Measurements from ENCODE around the gene SYMPK.
A peak's percentile ranks its signal among the peaks of the same experiment; 100 is the strongest.

The SYMPK gene

DNA sequence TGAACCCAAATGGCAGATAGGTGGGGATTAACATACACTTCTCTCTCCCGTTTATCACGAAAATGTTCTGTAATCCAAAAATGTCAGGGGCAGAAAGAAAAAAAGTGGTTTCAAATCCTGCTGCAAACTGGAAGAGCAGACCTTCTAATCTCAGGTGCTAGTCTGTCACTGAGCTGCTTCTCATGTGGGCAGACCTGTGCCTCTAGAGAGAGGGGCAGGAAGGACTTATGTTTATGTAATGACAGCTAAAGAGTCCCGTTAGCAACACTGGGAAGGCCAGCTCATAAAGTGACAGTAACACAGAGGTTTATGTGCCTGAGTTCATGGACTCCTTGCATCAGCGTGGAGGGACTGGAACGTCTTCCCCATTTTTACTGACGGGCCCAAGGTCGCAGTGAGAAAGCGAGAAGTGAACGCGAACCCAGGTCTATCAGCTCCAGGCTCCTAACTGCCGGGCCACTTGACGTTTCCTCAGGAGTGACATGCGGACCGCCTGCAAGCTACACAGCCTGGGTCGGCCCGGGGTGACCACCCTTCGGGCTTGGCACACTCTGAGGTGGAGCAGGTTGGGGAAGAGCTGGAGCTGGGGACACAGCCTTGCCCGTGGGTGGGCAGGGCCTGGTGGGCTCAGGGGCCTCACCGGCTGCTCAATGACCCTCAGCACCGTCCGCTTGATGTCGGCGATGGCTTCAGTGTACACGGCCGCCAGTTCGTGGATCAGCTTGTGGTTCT is 38.2 kb downstream of the SYMPK start:
- no peak for DNase-seq

DNA sequence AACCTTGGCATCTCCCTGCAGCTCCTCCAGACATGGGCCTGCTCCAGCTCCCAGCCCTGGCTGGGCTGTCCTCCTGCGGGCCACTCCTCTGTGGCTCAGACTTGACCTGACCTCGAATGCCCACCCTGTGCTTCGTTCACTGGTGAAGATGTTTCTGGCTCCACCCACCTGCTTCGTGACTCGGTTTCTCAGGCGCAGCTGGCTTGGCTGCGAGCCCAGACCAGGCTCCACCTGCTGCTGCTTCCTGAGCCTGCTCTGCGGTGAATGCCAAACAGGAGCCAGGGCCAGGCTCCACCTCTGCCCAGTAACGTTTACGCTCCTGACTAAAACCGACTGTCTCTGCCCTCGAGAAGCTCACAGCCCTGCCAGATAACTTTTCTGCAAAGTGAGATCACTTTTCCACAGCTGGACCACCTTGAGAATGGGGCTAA is 38.9 kb downstream of the SYMPK start:
- no peak for DNase-seq

DNA sequence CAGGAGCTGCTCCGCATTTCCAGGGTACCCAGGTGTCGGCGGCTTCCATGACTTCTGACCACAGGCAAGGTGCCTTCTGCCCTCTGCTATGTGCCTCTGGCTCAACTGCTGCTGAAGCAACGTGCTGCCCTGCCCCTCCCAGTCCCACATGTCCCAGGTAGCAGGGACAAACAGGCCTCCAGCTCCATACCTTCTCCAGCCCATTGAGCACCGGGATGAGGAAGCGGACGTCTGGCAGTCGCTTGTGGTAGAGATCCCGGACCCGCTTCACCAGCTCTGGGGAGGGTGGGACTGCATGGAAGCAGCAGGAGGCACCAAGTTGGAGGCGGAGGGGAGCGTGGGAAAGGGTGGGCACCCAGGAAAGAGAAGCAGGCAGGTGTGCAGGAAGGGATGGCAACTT is 39.8 kb downstream of the SYMPK start:
- DNase-seq, result no peak

DNA sequence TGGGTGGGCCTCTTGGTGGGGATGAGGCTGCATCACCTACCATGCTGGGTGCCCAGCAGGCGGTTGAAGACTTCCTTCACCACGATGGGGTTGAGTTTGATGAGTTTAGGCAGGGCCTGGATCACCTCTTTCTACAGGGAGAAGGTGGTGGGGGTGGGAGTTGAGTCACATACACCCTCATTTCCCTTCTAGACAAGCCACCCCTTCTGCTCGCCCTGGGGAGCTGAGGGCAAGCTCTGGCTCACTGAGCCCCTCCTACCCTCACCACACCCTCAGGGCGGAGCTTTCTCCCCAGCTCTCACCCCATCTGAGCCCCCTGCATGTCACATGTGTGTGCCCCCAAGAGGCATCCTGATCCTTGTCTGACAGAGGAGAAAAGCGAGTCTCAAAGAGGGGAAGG is 40.2 kb downstream of the SYMPK start:
- no peak for DNase-seq

DNA sequence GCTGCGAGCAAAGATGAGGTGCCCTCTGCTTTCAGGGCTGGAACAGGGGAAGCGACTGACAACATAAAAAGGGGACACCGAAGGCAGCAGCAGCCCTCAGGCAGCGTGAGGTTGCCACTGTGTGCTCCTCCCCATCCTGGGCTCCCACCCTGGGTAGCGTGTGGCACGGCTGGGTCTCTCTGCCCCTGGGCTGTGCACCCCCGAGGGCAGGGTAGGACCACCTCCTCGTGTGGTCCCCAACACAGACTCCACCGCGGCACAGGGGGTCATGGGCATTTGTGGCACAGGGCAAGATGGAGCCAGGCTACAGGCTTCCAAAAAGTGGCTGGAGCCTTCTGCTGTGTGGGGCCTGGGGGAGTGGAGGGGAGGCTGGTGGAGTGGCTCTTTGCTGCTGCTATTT is 41.4 kb downstream of the SYMPK start:
- DNase-seq, result no peak

DNA sequence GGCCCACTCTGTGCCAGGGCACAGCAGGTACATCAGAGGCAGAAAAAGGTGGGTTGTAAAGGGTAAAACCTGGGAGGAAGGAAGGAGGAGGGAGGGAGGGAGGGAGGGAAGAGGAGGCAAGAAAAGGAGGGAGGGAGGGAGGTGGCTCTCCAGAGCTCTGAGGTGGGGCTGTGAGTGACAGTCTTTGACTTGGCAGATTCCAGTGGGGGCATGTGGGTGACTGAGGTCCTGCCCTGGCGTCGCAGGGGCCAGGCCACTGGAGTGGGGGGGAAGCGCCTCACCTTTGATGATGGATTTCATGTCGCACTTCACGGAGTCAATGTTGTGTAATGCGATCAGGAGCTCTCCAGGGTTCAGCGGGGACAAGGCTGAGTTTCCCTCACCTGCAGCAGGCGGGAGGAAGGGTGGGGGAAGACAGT is 41.8 kb downstream of the SYMPK start:
- DNase-seq, result no peak

DNA sequence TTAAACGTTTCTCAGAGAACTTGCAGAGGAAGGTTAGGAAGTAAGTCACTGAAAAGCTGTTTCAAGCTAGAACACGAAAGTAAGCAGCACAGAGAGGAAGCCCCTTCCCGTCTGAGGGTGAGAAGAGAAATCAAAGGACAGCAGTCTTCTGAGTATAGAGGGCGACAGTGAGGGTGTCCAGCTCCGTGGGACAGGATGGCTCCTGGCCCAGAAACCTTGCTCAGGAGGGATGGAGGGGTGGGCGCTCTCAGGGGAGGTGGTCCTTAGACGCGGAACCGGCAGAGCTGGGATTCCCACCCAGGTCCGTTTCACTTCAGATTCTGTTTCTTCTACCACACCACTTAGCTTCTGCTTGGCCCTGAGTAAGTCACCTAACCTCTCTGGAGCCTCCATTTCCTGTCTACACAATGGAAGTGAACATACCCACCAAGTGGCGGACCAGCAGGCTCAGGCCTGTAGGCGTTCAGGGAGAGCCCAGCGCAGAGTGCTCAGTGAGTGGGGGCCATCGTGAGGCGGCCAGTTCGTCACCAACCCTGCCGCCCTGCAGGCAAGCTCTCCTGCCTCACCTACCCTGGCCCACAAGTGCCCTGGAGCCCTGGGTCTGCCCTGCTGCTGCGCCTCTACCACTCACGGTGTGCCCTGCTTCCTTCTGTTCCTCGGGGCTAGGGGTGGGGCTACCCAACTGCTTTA is 42.4 kb downstream of the SYMPK start:
- DNase-seq, result no peak

DNA sequence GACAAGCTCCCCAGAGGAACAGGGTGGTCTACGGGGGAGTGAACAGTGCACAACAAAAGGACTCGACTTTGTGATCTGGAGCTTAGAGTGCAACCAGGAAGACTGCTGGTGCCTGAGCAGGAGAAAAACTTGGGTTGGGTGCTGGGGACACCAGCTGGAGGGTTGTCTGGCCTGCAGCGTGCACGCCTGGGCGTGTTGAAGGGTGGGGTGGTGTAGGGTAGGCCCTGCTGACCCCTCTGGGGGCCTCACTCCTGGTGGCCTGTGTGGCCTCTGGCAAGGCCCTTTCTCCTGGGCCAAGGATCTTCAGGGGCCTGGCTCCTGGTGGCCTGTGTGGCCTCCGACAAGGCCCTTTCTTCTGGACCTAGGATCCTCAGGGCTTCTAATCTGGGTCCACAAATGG is 43.2 kb downstream of the SYMPK start:
- no peak for DNase-seq

DNA sequence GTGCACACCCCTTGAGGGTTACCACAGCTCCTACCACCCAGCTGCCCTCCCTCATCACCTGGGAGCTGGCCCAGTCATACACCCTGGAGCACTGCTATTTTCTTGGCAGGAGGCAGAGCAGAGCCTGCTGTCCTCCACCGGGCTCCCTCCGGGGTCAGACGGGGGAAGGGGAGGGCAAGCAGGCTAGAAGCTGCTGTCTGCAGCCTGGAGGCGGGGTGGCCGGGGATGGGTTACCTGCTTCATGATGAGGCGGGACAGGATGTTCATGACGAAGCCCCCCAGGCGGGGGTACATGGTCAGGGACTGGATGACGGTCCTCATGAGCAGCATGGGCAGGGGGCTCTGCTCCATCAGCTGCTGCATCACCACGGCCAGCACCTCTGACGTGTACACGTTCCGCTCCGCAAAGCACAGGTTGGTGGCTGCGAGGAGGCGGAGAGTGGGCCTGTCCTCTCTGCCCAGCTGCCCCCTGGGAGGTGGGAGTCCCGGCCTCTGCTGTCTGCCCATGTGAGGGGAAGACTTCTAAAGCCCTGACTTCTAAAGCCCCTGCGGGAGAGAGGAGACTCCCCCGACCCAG is 45.1 kb downstream of the SYMPK start:
- DNase-seq, result no peak

DNA sequence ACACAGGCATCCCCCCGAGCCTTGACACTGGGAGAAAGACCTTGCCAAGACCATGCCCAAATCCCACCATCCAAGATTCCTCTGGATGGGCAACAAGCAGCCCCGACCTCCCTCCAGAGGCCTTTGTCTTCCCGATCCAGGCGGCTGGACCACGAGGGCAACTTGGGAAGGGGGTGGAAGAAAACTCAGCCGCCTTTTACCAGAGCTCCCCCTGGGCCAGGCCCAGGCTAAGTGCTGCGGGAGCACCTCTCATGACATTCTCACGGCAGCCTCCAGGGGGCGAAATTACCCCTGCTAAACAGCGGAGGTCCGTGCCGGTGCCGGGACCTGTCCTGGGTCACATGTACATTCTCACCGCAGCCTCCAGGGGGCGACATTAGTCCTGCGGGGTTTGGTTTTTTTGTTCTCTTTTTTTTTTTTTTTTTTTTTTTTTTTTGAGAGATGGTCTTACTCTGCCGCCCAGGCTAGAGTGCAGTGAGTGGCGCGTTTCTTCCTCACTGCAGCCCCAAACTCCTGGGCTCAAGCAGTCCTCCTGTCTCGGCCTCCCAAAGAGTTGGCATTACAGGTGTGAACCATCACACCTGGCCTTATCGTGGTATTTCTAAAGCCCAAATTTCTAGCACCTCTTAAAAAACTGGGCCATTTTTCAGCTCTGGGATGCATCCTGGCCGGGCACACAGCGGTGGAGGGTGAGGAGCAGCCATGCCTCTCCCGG is 45.8 kb downstream of the SYMPK start:
- peak; percentile 99 for DNase-seq

DNA sequence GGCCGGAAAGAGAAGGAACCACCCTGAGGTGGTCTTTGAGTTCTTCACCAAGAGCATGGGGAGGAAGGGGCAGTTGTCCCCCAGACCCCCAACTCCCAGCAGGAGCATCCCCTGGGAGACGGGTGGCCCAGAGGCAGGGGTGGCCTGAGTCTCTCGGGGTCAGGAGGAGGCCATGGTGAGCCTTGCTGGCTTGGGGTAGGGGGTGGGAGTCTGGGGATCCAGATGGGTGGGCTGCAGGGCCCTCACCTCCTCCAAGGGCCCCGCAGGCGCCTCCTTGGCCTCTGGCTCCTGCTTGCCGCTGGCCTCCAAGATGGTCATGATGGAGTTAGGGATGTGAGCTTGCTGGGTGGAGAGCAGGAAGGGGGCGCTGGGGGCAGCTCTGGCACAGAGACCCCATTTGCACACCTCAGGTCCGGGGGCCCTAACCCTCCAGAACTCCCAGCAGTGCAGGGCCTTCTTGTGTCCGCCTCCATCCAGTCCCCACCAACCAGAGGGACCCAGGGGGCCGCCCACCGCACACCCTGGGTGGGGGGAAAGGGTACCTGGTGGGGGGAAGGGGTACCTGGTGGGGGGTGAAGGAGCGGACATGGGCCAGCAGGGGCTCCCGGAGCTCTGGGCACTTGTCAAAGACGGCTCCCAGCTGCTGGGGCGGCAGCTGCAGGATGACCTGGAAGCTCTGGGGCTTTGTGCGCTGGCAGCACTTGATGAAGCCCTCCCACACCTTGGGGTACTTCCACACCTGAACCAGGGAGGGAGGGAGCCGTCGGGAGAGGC is 46.5 kb downstream of the SYMPK start:
- DNase-seq, result no peak

GRCh38 chr19:45815481-45816216 is 47.3 kb downstream of the SYMPK start:
- DNase-seq, result no peak

- no peak for DNase-seq
These were observed 48.0 kb downstream of the SYMPK start, which contains the start of gene RSPH6A for GRCh38 chr19:45814851-45815480. Gene RSPH6A, minus strand, starts transcription at chr19:45815308. Its CDS starts 132 bp downstream, at chr19:45815176.

- no peak for DNase-seq
These were observed 48.7 kb downstream of the SYMPK start for GRCh38 chr19:45814166-45814780.

GRCh38 chr19:45812297-45812696 is 50.6 kb downstream of the SYMPK start:
- no peak for DNase-seq

- no peak for DNase-seq
These were observed 53.2 kb downstream of the SYMPK start for GRCh38 chr19:45809643-45810159.

- DNase-seq, result no peak
These were observed 57.2 kb downstream of the SYMPK start for GRCh38 chr19:45805719-45806118.

DNA sequence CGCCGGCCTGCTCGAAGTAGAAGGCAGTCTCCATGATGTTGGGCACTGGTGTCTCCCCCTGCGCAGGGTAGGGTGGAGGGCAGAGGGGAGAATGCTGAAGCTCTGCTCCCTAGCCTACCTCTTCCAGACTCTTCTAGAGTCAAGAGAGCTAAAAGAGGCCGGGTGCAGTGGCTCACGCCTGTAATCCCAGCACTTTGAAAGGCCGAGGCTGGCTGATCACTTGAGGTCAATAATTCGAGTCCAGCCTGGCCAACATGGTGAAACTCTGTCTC is 58.1 kb downstream of the SYMPK start:
- DNase-seq, result no peak

DNA sequence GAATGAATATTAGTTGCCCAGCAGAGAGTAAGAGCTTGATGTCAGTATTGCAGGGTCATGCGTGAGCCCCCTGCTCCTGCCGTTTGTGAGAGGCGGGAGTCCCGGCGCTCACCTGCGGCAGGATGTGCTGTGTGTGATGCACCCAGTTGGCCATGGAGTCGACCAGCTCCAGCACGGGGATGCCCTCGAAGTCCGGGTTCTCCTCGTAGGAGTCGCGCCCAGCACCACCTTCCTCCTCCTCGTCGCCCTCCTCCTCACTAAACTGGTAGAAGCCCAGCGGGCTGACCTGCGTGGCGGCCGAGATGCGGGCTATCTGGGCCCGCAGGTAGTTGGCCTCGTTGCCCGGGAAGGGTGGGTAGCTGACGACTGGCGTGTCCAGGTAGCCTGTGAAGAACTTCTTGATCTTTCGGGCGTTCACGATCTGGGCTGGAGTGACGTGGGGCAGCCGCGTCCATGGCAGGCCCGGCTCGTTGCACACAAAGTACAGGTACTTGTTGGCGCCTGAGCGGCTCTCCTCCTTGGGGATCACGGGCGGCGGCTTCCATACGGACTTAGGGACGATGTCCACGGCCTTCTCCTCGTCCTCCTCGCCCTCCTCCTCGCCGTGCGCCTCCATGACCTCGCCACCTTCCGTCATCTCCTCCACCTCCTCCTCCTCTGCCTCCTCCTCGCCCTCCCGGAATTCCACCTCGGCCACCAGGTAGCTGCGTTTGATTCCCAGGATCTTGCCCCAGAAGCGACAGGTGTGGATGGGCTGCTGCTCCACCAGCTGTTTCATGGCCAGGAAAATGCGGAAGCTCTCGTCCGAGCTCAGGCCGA is 58.6 kb downstream of the SYMPK start:
- no peak for DNase-seq

GRCh38 chr19:45801603-45802175 is 61.3 kb downstream of the SYMPK start:
- no peak for DNase-seq

Measured in stimulated activated CD4-positive, alpha-beta T cell treated with anti-CD3 and anti-CD28 coated beads, Interleukin-2, amount 100 ng/mL, for 24 hours (primary cell).